ENCODE results near the gene ELAPOR2.

DNA sequence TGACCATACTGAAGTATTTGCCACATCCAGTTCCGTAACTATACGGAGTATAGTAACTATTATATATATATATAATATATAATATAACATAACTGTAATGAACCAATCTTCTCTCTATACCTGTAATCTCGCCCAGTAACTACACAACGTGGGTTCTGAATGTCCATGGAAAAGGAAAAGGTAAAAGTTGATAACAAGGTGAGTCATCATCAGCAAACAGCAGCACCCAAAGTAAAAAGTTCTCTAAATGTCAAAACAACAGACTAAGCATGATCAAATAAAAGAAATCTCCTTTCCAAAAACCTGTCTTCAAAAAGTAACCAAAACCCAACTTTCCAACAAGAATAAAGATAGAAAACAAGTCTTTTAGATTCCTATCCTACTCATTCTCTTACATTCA, 42.8 kb downstream of the ELAPOR2 start:
- TF ChIP-seq, protein P1, sequence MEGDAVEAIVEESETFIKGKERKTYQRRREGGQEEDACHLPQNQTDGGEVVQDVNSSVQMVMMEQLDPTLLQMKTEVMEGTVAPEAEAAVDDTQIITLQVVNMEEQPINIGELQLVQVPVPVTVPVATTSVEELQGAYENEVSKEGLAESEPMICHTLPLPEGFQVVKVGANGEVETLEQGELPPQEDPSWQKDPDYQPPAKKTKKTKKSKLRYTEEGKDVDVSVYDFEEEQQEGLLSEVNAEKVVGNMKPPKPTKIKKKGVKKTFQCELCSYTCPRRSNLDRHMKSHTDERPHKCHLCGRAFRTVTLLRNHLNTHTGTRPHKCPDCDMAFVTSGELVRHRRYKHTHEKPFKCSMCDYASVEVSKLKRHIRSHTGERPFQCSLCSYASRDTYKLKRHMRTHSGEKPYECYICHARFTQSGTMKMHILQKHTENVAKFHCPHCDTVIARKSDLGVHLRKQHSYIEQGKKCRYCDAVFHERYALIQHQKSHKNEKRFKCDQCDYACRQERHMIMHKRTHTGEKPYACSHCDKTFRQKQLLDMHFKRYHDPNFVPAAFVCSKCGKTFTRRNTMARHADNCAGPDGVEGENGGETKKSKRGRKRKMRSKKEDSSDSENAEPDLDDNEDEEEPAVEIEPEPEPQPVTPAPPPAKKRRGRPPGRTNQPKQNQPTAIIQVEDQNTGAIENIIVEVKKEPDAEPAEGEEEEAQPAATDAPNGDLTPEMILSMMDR (IDR thresholded peaks at IDR 0.05), result no peak
- TF ChIP-seq POLR2A (IDR thresholded peaks at IDR 0.05) (no peak), EP300 (IDR thresholded peaks at IDR 0.05) (no peak)
